ENCODE data around the gene CITED1.

DNA sequence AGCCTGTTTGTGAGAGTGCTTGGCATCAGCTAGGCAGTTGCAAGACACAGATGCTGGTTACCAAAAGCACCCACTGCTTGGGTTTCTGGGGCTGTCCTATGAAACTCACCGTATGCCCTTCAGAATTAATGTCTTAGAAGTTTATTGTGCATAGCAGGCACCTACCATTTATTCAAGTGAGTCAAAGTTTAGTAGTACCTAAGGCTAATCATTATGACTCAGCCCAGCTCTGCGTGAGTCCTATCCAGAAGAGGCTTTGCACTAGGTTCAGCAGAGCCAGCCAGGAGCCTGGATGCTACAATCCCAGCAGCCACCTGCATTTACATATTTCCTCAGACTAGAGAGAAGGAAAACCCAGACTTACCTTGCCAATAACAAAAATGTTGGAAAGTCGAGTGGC is 32.8 kb downstream of the CITED1 start:
- TF ChIP-seq, protein P1, sequence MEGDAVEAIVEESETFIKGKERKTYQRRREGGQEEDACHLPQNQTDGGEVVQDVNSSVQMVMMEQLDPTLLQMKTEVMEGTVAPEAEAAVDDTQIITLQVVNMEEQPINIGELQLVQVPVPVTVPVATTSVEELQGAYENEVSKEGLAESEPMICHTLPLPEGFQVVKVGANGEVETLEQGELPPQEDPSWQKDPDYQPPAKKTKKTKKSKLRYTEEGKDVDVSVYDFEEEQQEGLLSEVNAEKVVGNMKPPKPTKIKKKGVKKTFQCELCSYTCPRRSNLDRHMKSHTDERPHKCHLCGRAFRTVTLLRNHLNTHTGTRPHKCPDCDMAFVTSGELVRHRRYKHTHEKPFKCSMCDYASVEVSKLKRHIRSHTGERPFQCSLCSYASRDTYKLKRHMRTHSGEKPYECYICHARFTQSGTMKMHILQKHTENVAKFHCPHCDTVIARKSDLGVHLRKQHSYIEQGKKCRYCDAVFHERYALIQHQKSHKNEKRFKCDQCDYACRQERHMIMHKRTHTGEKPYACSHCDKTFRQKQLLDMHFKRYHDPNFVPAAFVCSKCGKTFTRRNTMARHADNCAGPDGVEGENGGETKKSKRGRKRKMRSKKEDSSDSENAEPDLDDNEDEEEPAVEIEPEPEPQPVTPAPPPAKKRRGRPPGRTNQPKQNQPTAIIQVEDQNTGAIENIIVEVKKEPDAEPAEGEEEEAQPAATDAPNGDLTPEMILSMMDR (conservative IDR thresholded peaks at IDR 0.05; ENCODE audit: low read length) = no peak
- TF ChIP-seq EZH2phosphoT487 (IDR thresholded peaks at IDR 0.05; ENCODE audit: borderline replicate concordance, low read depth, low read length) = no peak
